Gastroesophageal sphincter (tissue), 4 donors: ENCODE results near the gene ANK2. TPM values are rescaled to one million over a fixed set of nuclear protein-coding genes. Genes with fewer than 3 reads are reported as not detected.
A peak's percentile ranks its signal among the peaks of the same experiment; 100 is the strongest.

ENCODE experiments used
- ATAC-seq: fragments of 150-250 bp; one replicate; pipeline ENCODE4 v1.9.1; 2016; ENCODE audit warnings: mild to moderate bottlenecking, moderate library complexity
- H3K27ac ChIP-seq, 4 donors: fragments of 200-600 bp; sonication (generic) in 3 of 4; 1 replicate in 3 of 4; 2 replicates in 1 of 4; pipeline ENCODE4 v1.5.1; 2016 to 2019
- H3K27me3 ChIP-seq: fragments of 200-600 bp; sonication (generic); one replicate; pipeline ENCODE4 v1.5.1; 2019
- H3K36me3 ChIP-seq, 2 donors: fragments of 200-600 bp; sonication (generic); one replicate each; pipeline ENCODE4 v1.5.1; 2019; ENCODE audit warnings: control low read depth in 1 of 2
- H3K4me1 ChIP-seq, 3 donors: fragments of 200-600 bp; sonication (generic); 1 replicate in 2 of 3; 2 replicates in 1 of 3; pipeline ENCODE4 v1.5.1; 2016 to 2019; ENCODE audit warnings: control low read depth in 2 of 3
- H3K4me3 ChIP-seq, 2 donors: fragments of 200-600 bp; sonication (generic); one replicate each; pipeline ENCODE4 v1.5.1; 2019; ENCODE audit warnings: mild to moderate bottlenecking in 1 of 2, moderate library complexity in 1 of 2
- H3K9me3 ChIP-seq, 3 donors: fragments of 200-600 bp; sonication (generic); one replicate each; pipeline ENCODE4 v1.5.1; 2017 to 2019; ENCODE audit warnings: control low read depth in 2 of 3
- EP300 ChIP-seq: sonication (generic); formaldehyde crosslinking; IDR thresholded peaks from one replicate; pipeline ENCODE4 v1.6.1; 2017; ENCODE audit warnings: antibody characterized with exemption, mild to moderate bottlenecking
- POLR2A ChIP-seq, 2 donors: fragments of 450-650 bp; IDR thresholded peaks; one replicate each; pipeline ENCODE4 v1.6.1; 2017; ENCODE audit warnings: antibody characterized with exemption in 2 of 2, mild to moderate bottlenecking in 2 of 2, moderate library complexity in 1 of 2
- POLR2AphosphoS5 ChIP-seq: sonication (generic); formaldehyde crosslinking; IDR thresholded peaks from one replicate; pipeline ENCODE4 v1.6.1; 2017; ENCODE audit warnings: antibody characterized with exemption
- WGBS, 2 donors: methylation state at CpG; one replicate each; pipeline ENCODE4 v1.1.5; 2018; ENCODE audit warnings: low coverage in 1 of 2; 5-methylcytosine and 5-hydroxymethylcytosine counted together
- total RNA-seq, 4 donors: library from RNA; depleted of rRNA; stranded (reverse); fragments of >200 nt; gene quantifications; one replicate each; pipeline ENCODE4 v1.1.0, GENCODE V29; 2016
- TF ChIP-seq, protein P1 (sequence below), 4 experiments: fragments of 200-600 bp in 2 of 4; fragments of 450-650 bp in 2 of 4; sonication (generic) in 1 of 4; IDR thresholded peaks; one replicate each; pipeline ENCODE4 v1.5.1; 2017 to 2019; ENCODE audit warnings: antibody characterized with exemption in 4 of 4, mild to moderate bottlenecking in 2 of 4, moderate library complexity in 2 of 4

Gene ANK2
- total RNA-seq, 4 donors from 2014 or later, result 84.9 to 104 (median 91.5) TPM

DNA sequence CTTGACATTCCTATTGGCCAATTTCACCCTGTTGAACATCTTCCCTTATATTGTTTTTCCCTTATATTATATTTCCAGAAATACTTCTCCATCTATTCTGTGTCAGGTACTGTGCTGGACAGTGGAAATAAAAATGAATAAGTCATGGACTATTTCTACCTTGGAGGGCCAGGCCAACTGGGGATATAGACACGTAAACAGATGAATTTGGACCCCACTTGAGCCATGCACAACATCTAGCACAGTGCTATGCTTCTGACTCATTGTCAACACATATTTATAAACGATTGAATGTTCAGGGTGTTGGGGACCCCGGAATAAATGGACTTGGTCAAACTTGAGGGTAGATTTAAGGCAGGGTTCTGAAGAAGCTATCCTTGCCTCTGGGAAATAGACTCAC lies 111.1 kb downstream of the ANK2 start:
- Histone ChIP-seq H3K27ac (peak overlapping the region in 1 of 4 donors; percentile 24), H3K27me3 (no peaks in the 10 kb centered on the region), H3K4me1 (no peaks in the 10 kb centered on the region), H3K36me3 (no peaks in the 10 kb centered on the region), H3K4me3 (no peak overlapping the region), H3K9me3 (no peaks in the 10 kb centered on the region)
- 83 to 86% methylated on average over 2 to 3 of the region's 3 CpGs for WGBS, 2 donors
- ATAC-seq, result no peak
- TF ChIP-seq, protein P1, sequence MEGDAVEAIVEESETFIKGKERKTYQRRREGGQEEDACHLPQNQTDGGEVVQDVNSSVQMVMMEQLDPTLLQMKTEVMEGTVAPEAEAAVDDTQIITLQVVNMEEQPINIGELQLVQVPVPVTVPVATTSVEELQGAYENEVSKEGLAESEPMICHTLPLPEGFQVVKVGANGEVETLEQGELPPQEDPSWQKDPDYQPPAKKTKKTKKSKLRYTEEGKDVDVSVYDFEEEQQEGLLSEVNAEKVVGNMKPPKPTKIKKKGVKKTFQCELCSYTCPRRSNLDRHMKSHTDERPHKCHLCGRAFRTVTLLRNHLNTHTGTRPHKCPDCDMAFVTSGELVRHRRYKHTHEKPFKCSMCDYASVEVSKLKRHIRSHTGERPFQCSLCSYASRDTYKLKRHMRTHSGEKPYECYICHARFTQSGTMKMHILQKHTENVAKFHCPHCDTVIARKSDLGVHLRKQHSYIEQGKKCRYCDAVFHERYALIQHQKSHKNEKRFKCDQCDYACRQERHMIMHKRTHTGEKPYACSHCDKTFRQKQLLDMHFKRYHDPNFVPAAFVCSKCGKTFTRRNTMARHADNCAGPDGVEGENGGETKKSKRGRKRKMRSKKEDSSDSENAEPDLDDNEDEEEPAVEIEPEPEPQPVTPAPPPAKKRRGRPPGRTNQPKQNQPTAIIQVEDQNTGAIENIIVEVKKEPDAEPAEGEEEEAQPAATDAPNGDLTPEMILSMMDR (IDR thresholded peaks at IDR 0.05), result no peak
- TF ChIP-seq EP300 (no peak), POLR2A (IDR thresholded peaks at IDR 0.05) (no peak), POLR2AphosphoS5 (no peak)

DNA sequence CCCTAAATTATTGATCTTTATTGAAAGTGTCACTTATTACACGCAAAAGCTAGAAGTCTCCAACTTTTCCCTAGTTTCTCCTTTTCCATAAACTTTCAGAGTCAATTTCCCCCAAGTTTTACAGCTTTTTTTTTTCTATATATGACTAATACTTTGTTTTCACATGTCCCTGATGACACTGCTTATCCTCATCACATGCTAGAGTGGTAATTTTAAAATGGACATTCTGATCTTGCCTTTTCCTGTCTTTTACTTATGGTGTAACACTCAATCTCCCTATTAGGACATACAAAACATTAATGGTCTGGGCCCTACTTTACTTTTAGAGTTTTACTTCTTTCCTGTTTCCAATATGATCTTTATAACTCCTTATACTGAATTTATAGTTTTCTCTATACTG lies 112.6 kb downstream of the ANK2 start:
- WGBS, 2 donors, result 92% methylated on average over 1 of the region's 1 CpG; no CpG with 5 or more reads in 1 of the 2 donors
- Histone ChIP-seq H3K4me1 (no peaks in the 10 kb centered on the region), H3K36me3 (no peaks in the 10 kb centered on the region), H3K27me3 (no peaks in the 10 kb centered on the region), H3K4me3 (no peak overlapping the region), H3K27ac (no peak overlapping the region), H3K9me3 (no peaks in the 10 kb centered on the region)
- ATAC-seq, result no peak
- TF ChIP-seq POLR2AphosphoS5 (no peak), EP300 (no peak), POLR2A (IDR thresholded peaks at IDR 0.05) (no peak)
- TF ChIP-seq, protein P1 (IDR thresholded peaks at IDR 0.05), result no peak

DNA sequence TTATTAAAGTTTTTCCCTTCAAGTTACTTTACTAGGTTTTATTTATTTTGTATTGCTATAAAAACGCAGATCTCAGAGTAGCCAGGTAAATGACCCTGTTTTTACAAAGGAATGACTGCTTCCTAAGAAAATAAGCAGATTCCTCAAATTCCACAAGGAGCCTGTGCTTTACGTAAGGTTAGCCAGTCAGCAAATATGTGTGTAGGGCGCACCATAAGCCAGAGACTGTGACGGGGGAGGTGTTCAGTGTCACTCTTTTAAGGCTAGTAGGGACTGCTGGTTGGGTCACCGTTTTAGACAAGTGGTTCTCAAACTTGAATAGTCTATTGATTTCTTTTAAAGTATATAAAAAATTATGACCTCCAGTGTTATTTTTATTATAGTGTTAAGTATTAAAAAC lies 119.9 kb downstream of the ANK2 start:
- no peaks in the 10 kb centered on the region for H3K36me3 ChIP-seq
- H3K27me3 ChIP-seq, result no peaks in the 10 kb centered on the region
- WGBS, 2 donors, result 74 to 79% methylated on average over 5 of the region's 5 CpGs
- TF ChIP-seq POLR2AphosphoS5 (no peak), POLR2A (IDR thresholded peaks at IDR 0.05) (no peak), EP300 (no peak)
- TF ChIP-seq, protein P1 (IDR thresholded peaks at IDR 0.05), result no peak
- ATAC-seq, result no peak
- no peaks in the 10 kb centered on the region for H3K9me3 ChIP-seq
- H3K4me1 ChIP-seq, result peaks cover 0 to 12% (median 3%) of the 10 kb centered on the region in 3 donors
- H3K4me3 ChIP-seq, result no peak overlapping the region
- no peak overlapping the region for H3K27ac ChIP-seq

DNA sequence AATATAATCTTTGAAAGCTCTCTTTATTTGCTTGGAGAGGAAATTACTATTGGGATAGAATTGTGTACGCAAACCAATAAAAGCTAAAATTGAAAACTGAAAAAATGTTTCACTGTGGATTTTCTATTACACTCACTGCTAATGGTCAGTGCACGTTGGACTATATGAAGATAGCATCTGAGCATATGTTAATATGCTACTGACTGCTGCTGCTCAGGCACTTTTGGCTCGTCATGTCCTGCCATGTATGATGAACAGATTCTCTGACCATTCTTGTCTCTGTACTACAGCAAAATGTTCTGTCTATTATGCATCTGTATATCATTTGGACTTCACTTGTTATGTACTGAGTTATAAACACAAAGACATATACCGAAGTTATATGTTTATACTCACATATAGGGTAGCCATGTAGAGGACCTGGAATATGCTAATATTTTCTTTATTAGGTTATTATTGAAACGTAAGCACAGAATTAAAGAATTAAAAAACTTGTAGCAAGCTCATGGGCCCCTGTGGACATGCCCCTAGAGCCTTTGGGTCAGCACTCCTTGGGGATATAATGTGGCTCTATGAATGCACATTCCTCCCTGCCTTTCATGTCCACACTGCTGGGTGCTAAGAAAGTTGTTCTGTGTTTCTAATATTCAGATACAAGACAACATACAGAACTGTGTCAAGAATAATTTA lies 120.8 kb downstream of the ANK2 start:
- Histone ChIP-seq H3K27me3 (no peaks in the 10 kb centered on the region), H3K36me3 (no peaks in the 10 kb centered on the region), H3K27ac (no peak overlapping the region), H3K4me1 (peaks cover 0 to 12% (median 3%) of the 10 kb centered on the region in 3 donors), H3K9me3 (no peaks in the 10 kb centered on the region), H3K4me3 (no peak overlapping the region)
- no peak for ATAC-seq
- 80 to 84% methylated on average over 3 to 5 of the region's 5 CpGs for WGBS, 2 donors
- TF ChIP-seq, protein P1 (IDR thresholded peaks at IDR 0.05), result no peak
- TF ChIP-seq EP300, result no peak

DNA sequence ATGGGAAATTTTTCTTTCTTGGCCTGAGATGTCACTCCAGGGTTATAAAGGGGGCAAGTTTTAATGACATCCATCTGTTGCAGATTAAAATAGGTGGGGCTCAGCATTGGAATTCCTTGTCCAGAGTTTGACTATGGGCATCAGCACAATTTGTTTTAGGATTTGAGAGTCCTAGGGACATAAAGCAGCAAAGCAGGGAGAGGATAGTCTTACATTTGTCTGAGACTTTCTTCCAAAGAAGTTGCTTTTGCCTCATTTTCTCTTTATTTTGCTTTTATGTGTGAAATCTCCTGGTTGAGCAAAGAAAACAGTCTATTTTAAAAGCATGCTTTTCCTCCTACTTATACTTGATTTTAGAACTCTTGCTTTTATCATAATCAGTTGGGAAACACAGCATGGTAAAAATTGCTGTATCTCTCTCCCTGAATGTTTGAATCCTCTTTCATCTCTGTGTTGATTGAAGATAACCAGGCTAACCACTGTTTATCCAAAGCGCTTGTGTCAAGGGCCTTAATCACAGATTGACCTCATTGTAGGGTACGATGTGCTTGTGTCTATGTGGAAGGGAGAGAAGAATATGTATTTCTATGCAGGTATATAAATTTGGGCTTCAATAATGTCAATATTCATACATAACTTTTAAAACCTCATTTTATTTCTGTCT lies 121.5 kb downstream of the ANK2 start:
- Histone ChIP-seq H3K9me3 (no peaks in the 10 kb centered on the region), H3K27ac (no peak overlapping the region), H3K4me1 (peaks cover 0 to 12% (median 3%) of the 10 kb centered on the region in 3 donors), H3K27me3 (no peaks in the 10 kb centered on the region), H3K4me3 (no peak overlapping the region), H3K36me3 (no peaks in the 10 kb centered on the region)
- 77 to 84% methylated on average over 2 of the region's 2 CpGs for WGBS, 2 donors
- no peak for ATAC-seq
- TF ChIP-seq EP300, result no peak
- no peak for TF ChIP-seq POLR2A (IDR thresholded peaks at IDR 0.05)
- TF ChIP-seq POLR2AphosphoS5, result no peak
- TF ChIP-seq, protein P1 (IDR thresholded peaks at IDR 0.05), result no peak
